Central memory CD8-positive, alpha-beta T cell (primary cell): ENCODE data around the gene GAB3.

ENCODE experiments used
- ATAC-seq: fragments of 150-1000 bp; cut with Tn5 transposase; replicated peaks from 2 replicates; pipeline ENCODE4 v1.10.0; 2022; ENCODE audit warnings: mild to moderate bottlenecking, moderate FRiP score, moderate number of reproducible peaks; ENCODE audit not compliant: poor library complexity, severe bottlenecking; ENCODE audit errors: extremely low read depth
- DNase-seq, 2 donors: peaks; one replicate each; pipeline ENCODE4 v3.0.0; 2021; ENCODE audit warnings: low spot score in 2 of 2
- H3K27ac Mint-ChIP-seq: one replicate; pipeline ENCODE4 v1.8.0; 2022; ENCODE audit warnings: low read depth, mild to moderate bottlenecking, moderate library complexity, mixed read lengths
- H3K27me3 Mint-ChIP-seq: one replicate; pipeline ENCODE4 v1.8.0; 2022; ENCODE audit warnings: mixed read lengths
- H3K36me3 Mint-ChIP-seq: one replicate; pipeline ENCODE4 v1.8.0; 2022; ENCODE audit warnings: mild to moderate bottlenecking, moderate library complexity, mixed read lengths; ENCODE audit not compliant: insufficient read depth
- H3K4me1 Mint-ChIP-seq: one replicate; pipeline ENCODE4 v1.8.0; 2022; ENCODE audit warnings: mixed read lengths
- H3K4me3 Mint-ChIP-seq: one replicate; pipeline ENCODE4 v1.8.0; 2022; ENCODE audit warnings: mild to moderate bottlenecking, moderate library complexity, mixed read lengths
- H3K9me3 Mint-ChIP-seq: one replicate; pipeline ENCODE4 v1.8.0; 2022; ENCODE audit warnings: mixed read lengths

Gene GAB3

DNA sequence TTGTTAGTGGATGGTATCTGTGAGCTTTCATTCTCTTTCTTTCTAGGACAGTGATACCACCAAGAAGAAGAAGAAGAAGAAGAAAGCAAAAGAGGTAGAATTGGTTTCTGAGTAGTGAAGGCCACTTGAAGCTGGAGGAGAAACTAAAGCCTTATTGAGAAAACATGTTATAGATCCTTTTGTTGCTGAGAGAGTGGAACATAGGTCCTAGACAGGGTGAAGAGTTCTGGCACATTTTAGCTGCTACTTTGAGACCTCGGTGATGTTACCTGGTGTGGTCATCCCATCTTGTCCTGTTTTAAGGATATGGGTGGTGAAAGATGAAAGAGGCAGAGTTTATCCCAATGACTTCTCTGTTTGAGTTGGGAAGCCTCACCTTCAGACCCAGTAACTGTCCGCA is 25.9 kb upstream of the GAB3 start:
- no peak overlapping the region for H3K4me3 Mint-ChIP-seq
- H3K27ac Mint-ChIP-seq = no peak overlapping the region
- DNase-seq = no peak
- H3K9me3 Mint-ChIP-seq = no peaks in the 10 kb centered on the region
- H3K27me3 Mint-ChIP-seq = no peaks in the 10 kb centered on the region
- ATAC-seq = no peak
- peaks cover 39% of the 10 kb centered on the region for H3K36me3 Mint-ChIP-seq
- H3K4me1 Mint-ChIP-seq = peaks cover 4% of the 10 kb centered on the region

DNA sequence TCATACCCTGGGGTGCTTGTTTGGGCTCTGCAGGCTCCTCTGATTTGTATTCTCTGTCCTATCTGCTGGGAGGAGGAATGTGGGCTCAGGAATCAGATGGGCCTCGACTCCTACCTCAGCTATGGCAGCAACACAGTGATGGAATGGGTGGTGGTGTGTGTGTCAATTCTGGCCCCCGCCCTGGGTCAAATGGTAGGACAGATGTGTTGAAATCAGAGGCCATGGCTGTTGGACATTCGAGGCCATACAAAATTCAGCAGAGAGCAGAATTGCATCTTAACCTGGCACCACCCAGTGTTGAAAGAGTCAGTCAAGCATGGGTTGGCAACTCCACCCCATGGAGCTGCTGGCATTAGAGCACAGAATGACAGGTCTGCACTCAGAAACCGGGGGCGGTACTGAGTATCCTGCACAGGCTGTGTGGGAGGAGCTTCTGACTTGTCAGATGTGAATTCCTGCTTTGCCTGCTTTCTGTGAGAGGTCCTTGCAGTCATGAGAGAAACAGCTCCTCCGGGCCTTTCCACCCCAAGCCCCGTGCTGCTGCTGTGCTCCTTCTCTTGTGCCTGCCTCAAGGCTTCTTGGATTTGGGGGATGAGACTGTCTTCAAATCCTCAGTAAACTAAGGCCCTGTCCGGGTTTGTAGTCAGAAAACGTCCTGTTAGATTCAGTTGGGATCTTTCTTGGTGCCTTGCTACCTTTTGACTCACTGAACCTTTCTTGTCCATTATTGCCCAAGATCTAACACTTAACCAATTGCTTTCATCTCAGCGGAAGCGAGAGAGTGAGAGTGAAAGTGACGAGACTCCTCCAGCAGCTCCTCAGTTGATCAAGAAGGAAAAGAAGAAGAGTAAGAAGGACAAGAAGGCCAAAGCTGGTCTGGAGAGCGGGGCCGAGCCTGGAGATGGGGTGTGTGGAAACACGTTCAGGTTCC is 24.8 kb upstream of the GAB3 start:
- no peak for ATAC-seq

DNA sequence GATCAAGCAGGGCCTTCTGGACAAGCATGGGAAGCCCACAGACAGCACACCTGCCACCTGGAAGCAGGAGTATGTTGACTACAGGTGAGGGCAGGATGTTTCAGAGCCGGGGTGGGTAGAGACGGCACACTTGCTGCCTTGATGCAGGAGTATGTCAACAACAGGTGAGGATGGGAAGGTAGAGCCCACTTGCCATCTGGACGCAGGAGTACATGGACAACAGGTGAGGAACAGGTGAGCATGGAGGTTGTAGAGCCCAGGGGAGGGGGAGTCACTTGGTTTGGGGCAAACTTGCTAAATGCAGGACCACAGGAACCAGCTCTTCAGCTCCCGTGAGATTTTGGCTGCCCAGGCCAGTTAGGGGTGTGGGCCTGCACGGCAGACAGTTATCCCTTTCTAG is 23.7 kb upstream of the GAB3 start:
- H3K4me3 Mint-ChIP-seq = no peak overlapping the region
- peaks cover 10% of the 10 kb centered on the region for H3K4me1 Mint-ChIP-seq
- DNase-seq = no peak
- H3K9me3 Mint-ChIP-seq = no peaks in the 10 kb centered on the region
- peaks cover 47% of the 10 kb centered on the region for H3K36me3 Mint-ChIP-seq
- ATAC-seq = no peak
- no peak overlapping the region for H3K27ac Mint-ChIP-seq
- no peaks in the 10 kb centered on the region for H3K27me3 Mint-ChIP-seq

More for the DNA sequence above, 24.8 kb upstream of the GAB3 start:
- H3K9me3 Mint-ChIP-seq = no peaks in the 10 kb centered on the region
- no peak overlapping the region for H3K4me3 Mint-ChIP-seq
- no peaks in the 10 kb centered on the region for H3K27me3 Mint-ChIP-seq
- peaks cover 10% of the 10 kb centered on the region for H3K4me1 Mint-ChIP-seq
- peaks cover 44% of the 10 kb centered on the region for H3K36me3 Mint-ChIP-seq
- no peak overlapping the region for H3K27ac Mint-ChIP-seq
- DNase-seq = no peak

- H3K9me3 Mint-ChIP-seq = no peaks in the 10 kb centered on the region
Observed at GRCh38 chrX:154762537-154763296, 11.8 kb upstream of the GAB3 start, which contains the start of gene DKC1. DKC1 (plus strand) TSS chrX:154762864; CDS start chrX:154762966, 102 bp downstream.

DNA sequence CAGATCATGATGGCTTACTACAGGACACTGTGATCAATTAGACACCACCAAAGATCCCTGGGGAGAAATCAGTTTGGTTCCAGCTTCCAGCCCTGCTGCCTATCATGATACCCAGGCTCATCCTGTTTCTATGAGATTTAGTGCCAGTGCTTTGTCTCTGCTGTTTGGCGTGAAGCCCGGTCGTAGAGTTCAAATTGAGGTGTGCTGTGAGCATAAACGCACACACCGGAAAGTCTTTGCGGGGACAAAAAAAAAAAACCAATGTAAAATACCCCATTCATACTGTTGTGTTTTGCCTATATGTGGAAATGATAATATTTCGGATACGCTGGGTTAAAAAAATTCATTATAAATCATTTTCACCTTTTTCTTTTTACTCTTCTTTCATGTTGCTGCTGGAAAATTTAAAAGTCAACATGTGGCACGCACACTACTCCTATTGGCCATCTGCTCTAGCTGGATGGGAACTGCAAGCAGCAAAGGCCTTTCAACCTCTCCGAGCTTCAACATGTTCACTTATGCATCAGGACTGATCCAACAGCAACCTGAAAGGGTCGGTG is 11.2 kb upstream of the GAB3 start:
- DNase-seq = no peak
- Mint-ChIP-seq H3K9me3 (no peaks in the 10 kb centered on the region), H3K36me3 (peaks cover 18% of the 10 kb centered on the region), H3K4me1 (peaks cover 8% of the 10 kb centered on the region), H3K4me3 (peak overlapping the region; percentile 76), H3K27ac (peak overlapping the region; percentile 78), H3K27me3 (no peaks in the 10 kb centered on the region)
- no peak for ATAC-seq

More at GRCh38 chrX:154762537-154763296, 11.8 kb upstream of the GAB3 start, which contains the start of gene DKC1:
- peak; percentile 87 for ATAC-seq
- DNase-seq = peak; percentile 85 to 90
- H3K36me3 Mint-ChIP-seq = peaks cover 23% of the 10 kb centered on the region
- peak within 1 kb of the TSS; percentile 76 for H3K4me3 Mint-ChIP-seq
- peaks cover 8% of the 10 kb centered on the region for H3K4me1 Mint-ChIP-seq
- no peaks in the 10 kb centered on the region for H3K27me3 Mint-ChIP-seq
- H3K27ac Mint-ChIP-seq = peak within 1 kb of the TSS; percentile 78

GRCh38 chrX:154758696-154759095 is 7.8 kb upstream of the GAB3 start:
- Mint-ChIP-seq H3K36me3 (peaks cover 3% of the 10 kb centered on the region), H3K27me3 (no peaks in the 10 kb centered on the region), H3K4me3 (no peak overlapping the region)

DNA sequence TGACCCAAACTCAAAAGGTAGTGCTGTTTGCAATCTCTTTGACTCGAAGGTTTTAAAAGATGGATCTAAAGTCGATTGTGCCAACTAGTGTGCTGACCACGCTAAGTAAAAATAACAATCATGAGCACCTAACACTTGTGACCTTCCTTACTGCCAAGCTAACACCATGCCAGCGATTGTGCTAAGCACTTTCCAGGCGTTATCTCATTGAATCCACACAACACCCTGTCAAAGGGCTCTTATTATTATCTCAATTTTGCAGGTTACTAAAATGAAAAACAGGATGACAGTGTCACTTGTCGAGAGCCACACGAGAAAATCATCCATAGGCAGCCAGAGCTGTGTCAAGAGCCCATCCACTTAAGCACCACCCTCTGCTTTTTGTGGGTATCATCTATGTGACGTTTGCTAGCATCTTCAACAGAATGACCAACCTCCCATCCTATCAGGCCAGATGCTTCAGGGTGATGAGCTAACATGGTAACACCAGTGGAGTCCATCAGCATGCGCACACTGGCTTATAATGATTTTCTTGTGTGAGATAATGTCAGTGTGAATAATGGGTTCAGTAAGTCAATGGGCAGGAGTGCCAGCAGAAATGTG is 893 bp upstream of the GAB3 start:
- Mint-ChIP-seq H3K4me3 (peak overlapping the region; percentile 83), H3K4me1 (peaks cover 12% of the 10 kb centered on the region), H3K27ac (peak overlapping the region; percentile 83), H3K27me3 (no peaks in the 10 kb centered on the region), H3K9me3 (no peaks in the 10 kb centered on the region), H3K36me3 (peaks cover 2% of the 10 kb centered on the region)
- DNase-seq = no peak
- no peak for ATAC-seq

More at GRCh38 chrX:154758696-154759095, 7.8 kb upstream of the GAB3 start:
- Mint-ChIP-seq H3K27ac (no peak overlapping the region), H3K9me3 (no peaks in the 10 kb centered on the region), H3K4me1 (no peaks in the 10 kb centered on the region)
- ATAC-seq (no peak), DNase-seq (no peak)

DNA sequence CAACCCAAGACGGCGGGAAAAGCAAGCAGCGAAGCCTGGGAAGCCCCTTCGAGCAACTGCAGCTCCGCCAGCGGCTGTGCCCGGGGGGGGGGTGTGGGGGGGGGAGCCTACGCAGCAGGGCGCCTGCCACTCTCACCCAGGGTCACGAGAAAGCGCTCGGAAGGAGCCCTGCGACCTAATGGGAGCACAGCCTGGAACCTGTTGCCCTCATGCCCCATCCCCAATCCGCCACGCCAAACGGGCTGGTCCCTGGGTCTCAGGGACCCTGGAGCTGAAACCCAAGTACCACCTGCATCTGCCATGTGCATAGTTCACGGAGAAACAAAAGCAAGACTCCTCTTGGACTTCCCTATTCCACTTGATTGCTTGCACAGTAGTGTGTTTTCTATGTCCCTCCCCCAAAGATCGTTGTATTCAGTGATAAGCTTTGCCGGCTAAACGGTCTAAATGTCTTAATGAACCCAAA is 359 bp upstream of the GAB3 start:
- Mint-ChIP-seq H3K27me3 (no peaks in the 10 kb centered on the region), H3K4me3 (peak overlapping the region; percentile 83), H3K27ac (peak overlapping the region; percentile 83), H3K9me3 (no peaks in the 10 kb centered on the region), H3K4me1 (peaks cover 16% of the 10 kb centered on the region), H3K36me3 (peaks cover 2% of the 10 kb centered on the region)
- ATAC-seq (peak; percentile 24), DNase-seq (no peak)

GRCh38 chrX:154749856-154750255 is 1.0 kb downstream of the GAB3 start:
- no peaks in the 10 kb centered on the region for H3K9me3 Mint-ChIP-seq
- peaks cover 2% of the 10 kb centered on the region for H3K36me3 Mint-ChIP-seq
- DNase-seq = no peak
- peak overlapping the region; percentile 83 for H3K4me3 Mint-ChIP-seq
- H3K27me3 Mint-ChIP-seq = no peaks in the 10 kb centered on the region
- peaks cover 18% of the 10 kb centered on the region for H3K4me1 Mint-ChIP-seq
- no peak for ATAC-seq
- peak overlapping the region; percentile 38 for H3K27ac Mint-ChIP-seq

GRCh38 chrX:154748712-154749339 is 2.1 kb downstream of the GAB3 start:
- H3K36me3 Mint-ChIP-seq = peaks cover 2% of the 10 kb centered on the region
- H3K4me1 Mint-ChIP-seq = peaks cover 24% of the 10 kb centered on the region
- peak overlapping the region; percentile 83 for H3K4me3 Mint-ChIP-seq
- peak; percentile 15 to 51 for DNase-seq
- no peaks in the 10 kb centered on the region for H3K9me3 Mint-ChIP-seq
- H3K27me3 Mint-ChIP-seq = no peaks in the 10 kb centered on the region
- peak; percentile 58 for ATAC-seq
- peak overlapping the region; percentile 32 for H3K27ac Mint-ChIP-seq

GRCh38 chrX:154742613-154743012 is 8.3 kb downstream of the GAB3 start:
- ATAC-seq (no peak), DNase-seq (no peak)
- peaks cover 2% of the 10 kb centered on the region for H3K36me3 Mint-ChIP-seq
- no peaks in the 10 kb centered on the region for H3K9me3 Mint-ChIP-seq
- H3K27ac Mint-ChIP-seq = peak overlapping the region; percentile 80
- peaks cover 40% of the 10 kb centered on the region for H3K4me1 Mint-ChIP-seq
- H3K4me3 Mint-ChIP-seq = peak overlapping the region; percentile 37
- no peaks in the 10 kb centered on the region for H3K27me3 Mint-ChIP-seq
